ENCODE measurements around the gene LRRC8C. TPM values are rescaled to one million over a fixed set of nuclear protein-coding genes. Genes with fewer than 3 reads are reported as not detected.

The LRRC8C gene
- total and polyA plus RNA-seq, 10 of the 15 experiments (the other 5 are each of a cell fraction or from before 2014, with no cell fraction given) = 2.3 to 16.3 (median 10.8) TPM

- 0 out of 2 replicates have a peak, but pooled peaks have one; percentile 43 for TF ChIP-seq TCF3 (IDR thresholded peaks at IDR 0.05; ENCODE audit: borderline replicate concordance, insufficient read depth, low read depth, low read length)
- TF ChIP-seq SIX5 (IDR thresholded peaks at IDR 0.05; ENCODE audit: low read depth, low read length, severe bottlenecking) = no peak
- 0 out of 2 replicates have a peak, but pooled peaks have one; percentile 11 for TF ChIP-seq MTA2 (IDR thresholded peaks at IDR 0.05; ENCODE audit: low read depth)
- TF ChIP-seq TARDBP (IDR thresholded peaks at IDR 0.05; ENCODE audit: borderline replicate concordance) = 0 out of 2 replicates have a peak, but pooled peaks have one; percentile 26
- no peak for TF ChIP-seq STAT3 (IDR thresholded peaks at IDR 0.05; ENCODE audit: low read depth, low read length)
- TF ChIP-seq SMC3 (IDR thresholded peaks at IDR 0.05; ENCODE audit: borderline replicate concordance, low read length) = peak; percentile 10; the same call in 1 of the 2 replicates
- TF ChIP-seq, protein P1, sequence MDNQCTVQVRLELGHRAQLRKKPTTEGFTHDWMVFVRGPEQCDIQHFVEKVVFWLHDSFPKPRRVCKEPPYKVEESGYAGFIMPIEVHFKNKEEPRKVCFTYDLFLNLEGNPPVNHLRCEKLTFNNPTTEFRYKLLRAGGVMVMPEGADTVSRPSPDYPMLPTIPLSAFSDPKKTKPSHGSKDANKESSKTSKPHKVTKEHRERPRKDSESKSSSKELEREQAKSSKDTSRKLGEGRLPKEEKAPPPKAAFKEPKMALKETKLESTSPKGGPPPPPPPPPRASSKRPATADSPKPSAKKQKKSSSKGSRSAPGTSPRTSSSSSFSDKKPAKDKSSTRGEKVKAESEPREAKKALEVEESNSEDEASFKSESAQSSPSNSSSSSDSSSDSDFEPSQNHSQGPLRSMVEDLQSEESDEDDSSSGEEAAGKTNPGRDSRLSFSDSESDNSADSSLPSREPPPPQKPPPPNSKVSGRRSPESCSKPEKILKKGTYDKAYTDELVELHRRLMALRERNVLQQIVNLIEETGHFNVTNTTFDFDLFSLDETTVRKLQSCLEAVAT (IDR thresholded peaks at IDR 0.05) = peak; percentile 63; the same call in 1 of the 2 replicates
- no peak for TF ChIP-seq MXI1 (IDR thresholded peaks at IDR 0.05; ENCODE audit: low read depth, low read length)
- no peak for TF ChIP-seq BRCA1 (IDR thresholded peaks at IDR 0.05; ENCODE audit: low read depth, low read length)
- TF ChIP-seq MYC (IDR thresholded peaks at IDR 0.05; ENCODE audit: insufficient read depth, insufficient read length, insufficient replicate concordance, low read length, severe bottlenecking) = no peak
- TF ChIP-seq YY1 (IDR thresholded peaks at IDR 0.05; ENCODE audit: low read depth, low read length) = no peak
- TF ChIP-seq CREB1 (IDR thresholded peaks at IDR 0.05; ENCODE audit: low read depth) = no peak
- no peak for TF ChIP-seq NR2C2 (IDR thresholded peaks at IDR 0.05; ENCODE audit: borderline replicate concordance, control insufficient read depth, insufficient read length, low read depth)
Observed at GRCh38 chr1:89633800-89634625, 1.1 kb downstream of the LRRC8C start (continued).
